ENCODE measurements around the gene PSMA5. TPM values are rescaled to one million over a fixed set of nuclear protein-coding genes. Genes with fewer than 3 reads are reported as not detected.
A peak's percentile ranks its signal among the peaks of the same experiment; 100 is the strongest.

The PSMA5 gene
- total RNA-seq, 4 donors from 2014 or later = 63.5 to 82.5 (median 78.2) TPM

- peaks cover 62 to 83% of the 10 kb centered on the region in 2 donors for H3K4me1 ChIP-seq
- H3K4me3 ChIP-seq = peak overlapping the region; percentile 31 to 68 (median 42)
- H3K9me3 ChIP-seq = no peaks in the 10 kb centered on the region
- DNase-seq (no peak), ATAC-seq (no peak)
- intact Hi-C loops (cut with DNase I; ENCODE audit: low total_unique reads) (loop anchor here (2.0 to 10.0 kb wide), 2 partner anchors 23 to 289 kb away; no protein-coding TSS in a partner anchor), in situ Hi-C loops (cut with MboI; ENCODE audit: low sequenced_read_pairs in 4 of 4) (loop anchor here in 1 of 4 donors (10.0 kb wide), 1 partner anchor 109 kb away; the partner anchor contains the start of gene PSRC1)
- no peaks in the 10 kb centered on the region for H3K36me3 ChIP-seq
- TF ChIP-seq POLR2A (IDR thresholded peaks at IDR 0.05) (no peak), CTCF (IDR thresholded peaks at IDR 0.05 in 4 of 5, conservative IDR thresholded peaks at IDR 0.05 in 1 of 5) (no peak)
- H3K27me3 ChIP-seq = no peaks in the 10 kb centered on the region
- H3K27ac ChIP-seq = peak overlapping the region; percentile 83 to 97 (median 90)
Observed at GRCh38 chr1:109393617-109394233, 32.5 kb downstream of the PSMA5 start.

- Histone ChIP-seq H3K27me3 (no peaks in the 10 kb centered on the region), H3K4me3 (peak overlapping the region; percentile 31 to 68 (median 42)), H3K4me1 (peaks cover 62 to 84% of the 10 kb centered on the region in 2 donors), H3K27ac (peak overlapping the region; percentile 83 to 97 (median 90)), H3K36me3 (no peaks in the 10 kb centered on the region), H3K9me3 (no peaks in the 10 kb centered on the region)
- DNase-seq = peak; percentile 85 to 90
- TF ChIP-seq POLR2A (IDR thresholded peaks at IDR 0.05) (peak; percentile 57 to 84), CTCF (IDR thresholded peaks at IDR 0.05 in 4 of 5, conservative IDR thresholded peaks at IDR 0.05 in 1 of 5) (no peak)
- peak; percentile 51 to 53 for ATAC-seq
- intact Hi-C loops (cut with DNase I; ENCODE audit: low total_unique reads) (loop anchor here (2.0 to 10.0 kb wide), 2 partner anchors 22 to 288 kb away; no protein-coding TSS in a partner anchor), in situ Hi-C loops (cut with MboI; ENCODE audit: low sequenced_read_pairs in 4 of 4) (loop anchor here in 1 of 4 donors (10.0 kb wide), 1 partner anchor 108 kb away; the partner anchor contains the start of gene PSRC1)
Observed at GRCh38 chr1:109392788-109393616, 33.2 kb downstream of the PSMA5 start.

GRCh38 chr1:109392037-109392787 lies 34.0 kb downstream of the PSMA5 start:
- in situ Hi-C loops (cut with MboI; ENCODE audit: low sequenced_read_pairs in 4 of 4) = loop anchor here in 1 of 4 donors (10.0 kb wide), 1 partner anchor 107 kb away; the partner anchor contains the start of gene PSRC1
- DNase-seq = peak; percentile 80 to 89
- peak; percentile 70 to 84 for TF ChIP-seq POLR2A (IDR thresholded peaks at IDR 0.05)
- no peak for TF ChIP-seq CTCF (IDR thresholded peaks at IDR 0.05 in 4 of 5, conservative IDR thresholded peaks at IDR 0.05 in 1 of 5)

GRCh38 chr1:109391626-109392025 lies 34.6 kb downstream of the PSMA5 start:
- ATAC-seq = no peak
- H3K27me3 ChIP-seq = no peaks in the 10 kb centered on the region
- peak overlapping the region; percentile 83 to 97 (median 90) for H3K27ac ChIP-seq
- TF ChIP-seq CTCF (IDR thresholded peaks at IDR 0.05 in 4 of 5, conservative IDR thresholded peaks at IDR 0.05 in 1 of 5) = no peak
- no peak for TF ChIP-seq POLR2A (IDR thresholded peaks at IDR 0.05)
- H3K4me3 ChIP-seq = peak overlapping the region; percentile 29 to 68 (median 40)
- H3K4me1 ChIP-seq = peaks cover 75 to 96% of the 10 kb centered on the region in 2 donors
- in situ Hi-C loops (cut with MboI; ENCODE audit: low sequenced_read_pairs in 4 of 4) = loop anchor here in 1 of 4 donors (10.0 kb wide), 1 partner anchor 107 kb away; the partner anchor contains the start of gene PSRC1
- DNase-seq = no peak
- H3K36me3 ChIP-seq = no peaks in the 10 kb centered on the region
- no peaks in the 10 kb centered on the region for H3K9me3 ChIP-seq
- intact Hi-C loops (cut with DNase I; ENCODE audit: low total_unique reads) = loop anchor here (2.0 to 10.0 kb wide), 2 partner anchors 21 to 287 kb away; no protein-coding TSS in a partner anchor

More at GRCh38 chr1:109392037-109392787, 34.0 kb downstream of the PSMA5 start:
- Histone ChIP-seq H3K27ac (peak overlapping the region; percentile 83 to 97 (median 90)), H3K4me1 (peaks cover 69 to 91% of the 10 kb centered on the region in 2 donors), H3K27me3 (no peaks in the 10 kb centered on the region), H3K4me3 (peak overlapping the region; percentile 29 to 68 (median 40)), H3K36me3 (no peaks in the 10 kb centered on the region), H3K9me3 (no peaks in the 10 kb centered on the region)
- ATAC-seq = peak; percentile 72 to 73
- intact Hi-C loops (cut with DNase I; ENCODE audit: low total_unique reads) = loop anchor here (2.0 to 10.0 kb wide), 2 partner anchors 21 to 287 kb away; no protein-coding TSS in a partner anchor

Data from gastrocnemius medialis (tissue), 4 donors.